Motor neuron (in vitro differentiated cells): Measurements from ENCODE around the gene TMEM200A. TPM values are rescaled to one million over a fixed set of nuclear protein-coding genes. Genes with fewer than 3 reads are reported as not detected.

ENCODE experiments used
- ATAC-seq, 8 experiments: fragments of 200-7000 bp; cut with Tn5 transposase; replicated peaks in 6 of 8; 2 replicates each; pipeline ENCODE4 v1.8.0; 2021; ENCODE audit warnings: mild to moderate bottlenecking in 8 of 8, moderate library complexity in 8 of 8
- H3K27ac ChIP-seq, 2 donors: fragments of 250-450 bp; sonication (Bioruptor Pico); 2 replicates each; pipeline ENCODE4 v1.9.0; 2021; ENCODE audit warnings: antibody characterized with exemption in 2 of 2, mild to moderate bottlenecking in 2 of 2, moderate library complexity in 1 of 2
- H3K4me1 ChIP-seq, 2 donors: fragments of 250-450 bp; sonication (Bioruptor Pico); replicated peaks in 1 of 2; 2 replicates each; pipeline ENCODE4 v1.6.1; 2021; ENCODE audit warnings: antibody characterized with exemption in 2 of 2, mild to moderate bottlenecking in 2 of 2, moderate library complexity in 1 of 2
- H3K4me3 ChIP-seq, 5 donors: fragments of 250-450 bp; sonication (Bioruptor Pico); 2 replicates each; pipeline ENCODE4 v1.9.0; 2021; ENCODE audit warnings: antibody characterized with exemption in 5 of 5, mild to moderate bottlenecking in 5 of 5, moderate library complexity in 4 of 5
- WGBS, 10 experiments: fragments of 450-650 bp; shearing (Covaris generic); methylation state at CpG; one replicate each; pipeline ENCODE4 v1.0.0; 2022; 5-methylcytosine and 5-hydroxymethylcytosine counted together
- in situ Hi-C, 9 experiments: fragments of 400-800 bp; cut with MboI; loops; one replicate each; pipeline ENCODE4 v1.15.0; 2021; ENCODE audit warnings: low sequenced_read_pairs in 9 of 9, low pct_unique_long_range_greater_than_20kb in 2 of 9; ENCODE audit not compliant: unreplicated experiment in 9 of 9
- total RNA-seq, 8 experiments: library from RNA; unstranded; fragments of 300-600 nt; gene quantifications; 2 replicates each; pipeline versions ENCODE4 v1.2.3 to v1.2.4, GENCODE V29; 2022

TMEM200A gene
- total RNA-seq, 8 experiments from 2014 or later = 0.59 to 31.7 (median 8.7) TPM; not detected in 1

DNA sequence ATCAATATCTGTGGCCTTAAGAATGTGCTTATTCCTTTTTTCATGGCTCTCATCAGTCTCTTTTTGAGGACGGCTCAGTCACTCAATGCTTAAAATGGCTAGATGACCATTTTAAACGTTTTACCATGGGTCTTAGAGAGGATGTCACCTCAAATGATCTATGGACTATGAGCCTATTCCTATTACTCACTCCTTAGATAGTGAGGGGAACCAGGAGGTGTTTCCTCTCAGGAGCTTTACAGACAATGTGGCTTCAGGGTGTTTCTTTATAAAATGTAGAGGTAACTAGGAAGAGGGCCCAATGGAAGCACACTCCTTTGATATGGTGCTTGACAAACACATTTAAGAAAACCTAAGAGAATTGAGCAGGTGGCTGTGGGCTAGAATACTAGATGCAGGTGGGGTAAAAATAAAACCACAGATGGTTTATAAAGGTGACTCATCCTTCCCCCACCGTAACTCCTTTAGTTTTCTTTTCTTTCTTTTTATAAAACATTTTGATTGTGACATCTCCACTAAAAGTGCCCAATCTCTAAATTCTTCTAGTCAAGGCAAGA lies 1.5 kb upstream of the TMEM200A start:
- in situ Hi-C loops = loop anchor here in 4 of 9 experiments (25.0 kb wide), 3 partner anchors 323 to 473 kb away; partner anchors contain the start of gene SMLR1 (in 1 of the 4)
- peak overlapping the region in 2 of 5 donors; percentile 1 to 88 for H3K4me3 ChIP-seq
- 14 to 85% (median 50%) methylated on average over 2 to 3 of the region's 3 CpGs; no CpG with 5 or more reads in 1 of the 10 experiments for WGBS, 10 experiments
- H3K27ac ChIP-seq = no peak overlapping the region
- peaks cover 0 to 6% of the 10 kb centered on the region in 2 donors for H3K4me1 ChIP-seq
- ATAC-seq = no peak

DNA sequence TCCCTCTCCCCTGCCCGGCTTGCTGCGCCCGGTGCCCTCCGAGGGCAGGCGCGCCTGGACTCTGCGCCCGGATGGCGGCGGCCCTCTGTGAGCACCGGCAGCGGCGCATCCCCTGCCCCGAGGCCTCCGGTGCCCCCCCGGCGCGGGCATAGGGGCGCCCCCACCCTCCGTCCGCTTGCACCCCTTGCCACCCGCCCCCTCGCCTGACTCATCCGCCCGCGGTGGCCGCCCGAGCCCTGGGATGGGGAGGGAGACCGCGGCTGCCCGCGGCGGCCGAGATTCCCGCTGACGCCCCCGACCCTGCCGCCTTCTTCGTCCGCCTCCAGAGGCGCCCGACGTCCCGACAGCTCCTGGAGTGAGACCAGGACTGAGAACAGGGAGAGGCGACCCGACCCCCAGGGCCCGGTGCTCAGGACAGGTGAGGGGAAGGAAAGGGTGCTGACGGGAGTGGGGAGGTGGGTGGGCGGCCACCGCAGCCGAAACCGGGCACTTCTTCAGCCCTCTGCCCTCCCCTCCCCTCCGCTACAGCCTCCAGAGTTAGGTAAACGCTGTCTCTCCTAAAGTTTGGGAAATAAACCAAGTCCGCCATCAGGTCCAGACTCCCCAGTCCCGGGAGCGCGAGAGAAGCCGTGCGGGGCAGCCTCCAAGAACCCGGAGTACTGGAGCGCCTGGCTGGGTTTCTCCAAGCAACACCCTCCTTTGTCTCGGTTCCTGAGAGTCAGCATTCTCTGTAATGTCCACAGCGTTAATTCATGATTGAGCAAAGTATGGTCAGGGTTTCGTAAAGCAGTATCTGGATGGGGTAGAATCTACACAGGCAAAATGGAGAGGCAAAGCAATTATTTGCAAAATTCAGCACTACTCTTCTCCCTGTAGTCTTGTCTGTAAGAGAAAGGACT lies 539 bp downstream of the TMEM200A start:
- in situ Hi-C loops = loop anchor here in 4 of 9 experiments (25.0 kb wide), 3 partner anchors 321 to 471 kb away; partner anchors contain the start of gene SMLR1 (in 1 of the 4)
- Histone ChIP-seq H3K27ac (peak overlapping the region; percentile 12 to 44), H3K4me1 (peaks cover 0 to 6% of the 10 kb centered on the region in 2 donors), H3K4me3 (peak overlapping the region; percentile 68 to 92 (median 89))
- ATAC-seq = peak; percentile 52 to 83 (median 77)
- WGBS, 10 experiments = 0 to 40% (median 5%) methylated on average over 1 to 6 of the region's 65 CpGs; no CpG with 5 or more reads in 3 of the 10 experiments

DNA sequence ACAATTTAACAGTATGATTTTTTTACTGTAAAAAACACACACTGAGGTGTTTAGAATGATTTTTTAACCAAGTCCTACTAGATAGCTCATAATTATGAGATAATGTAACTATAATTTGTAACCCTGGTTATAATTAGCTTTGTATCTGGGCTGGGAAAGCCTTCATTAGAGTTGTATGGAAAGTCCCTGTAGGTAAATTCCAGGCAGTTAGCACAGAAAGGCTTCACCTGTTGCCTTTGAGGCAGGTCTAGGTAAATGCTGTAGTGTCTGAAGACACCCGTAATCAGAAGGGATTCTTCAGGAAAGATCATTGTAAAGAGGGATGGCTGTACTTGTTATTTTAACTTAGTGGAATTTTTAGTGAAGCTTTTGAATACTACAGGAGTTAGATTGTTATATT lies 1.9 kb downstream of the TMEM200A start:
- ATAC-seq = no peak
- in situ Hi-C loops = loop anchor here in 4 of 9 experiments (25.0 kb wide), 3 partner anchors 320 to 470 kb away; partner anchors contain the start of gene SMLR1 (in 1 of the 4)
- Histone ChIP-seq H3K4me3 (peak overlapping the region in 2 of 5 donors; percentile 88 to 91), H3K4me1 (peaks cover 0 to 6% of the 10 kb centered on the region in 2 donors), H3K27ac (no peak overlapping the region)
- WGBS, 10 experiments = 71 to 100% (median 100%) methylated on average over 1 of the region's 1 CpG; no CpG with 5 or more reads in 5 of the 10 experiments

DNA sequence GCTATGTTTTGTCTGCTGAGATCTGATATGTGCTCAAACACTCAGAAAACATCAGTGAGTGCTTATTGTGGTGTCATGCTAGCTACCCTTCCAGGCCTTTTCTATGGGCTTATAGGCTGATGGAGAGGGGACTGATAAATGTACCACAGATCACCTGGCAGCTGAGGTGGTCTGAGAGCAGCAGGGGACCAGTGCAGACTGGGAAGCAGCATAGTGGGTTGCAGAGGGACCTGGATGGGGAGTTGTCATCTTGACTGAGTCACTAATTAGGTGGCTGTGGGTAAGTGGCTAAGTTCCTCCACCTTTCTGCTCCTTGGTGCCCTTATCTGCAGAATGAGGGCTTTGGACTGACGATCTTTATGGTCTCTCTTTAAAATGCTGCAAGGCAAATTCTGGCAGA lies 2.8 kb downstream of the TMEM200A start:
- in situ Hi-C loops = loop anchor here in 4 of 9 experiments (25.0 kb wide), 3 partner anchors 319 to 469 kb away; partner anchors contain the start of gene SMLR1 (in 1 of the 4)
- WGBS, 10 experiments = 67 to 100% (median 89%) methylated on average over 1 of the region's 1 CpG; no CpG with 5 or more reads in 5 of the 10 experiments
- no peak for ATAC-seq

DNA sequence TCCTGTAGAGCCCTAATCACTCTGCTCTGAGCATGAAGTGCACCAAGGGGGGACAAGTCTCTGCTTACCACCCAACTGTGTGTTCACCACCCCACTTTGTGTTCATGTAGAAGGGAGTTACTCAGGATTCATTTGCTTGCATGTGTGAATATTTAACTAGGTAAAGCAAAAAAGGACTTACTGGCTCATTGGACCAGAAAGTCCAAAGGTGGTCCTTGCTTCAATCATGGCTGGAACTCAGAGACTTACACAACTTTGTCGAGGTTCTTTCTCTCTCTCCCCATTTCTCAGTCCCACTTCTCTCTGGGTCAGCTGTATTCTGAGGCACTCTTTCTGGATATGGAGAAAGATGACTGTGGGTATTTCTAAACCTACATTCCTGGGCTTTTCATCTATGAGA lies 4.0 kb downstream of the TMEM200A start:
- no peak overlapping the region for H3K4me3 ChIP-seq
- WGBS, 10 experiments = 40 to 100% methylated on average over 1 of the region's 1 CpG; no CpG with 5 or more reads in 8 of the 10 experiments
- no peak for ATAC-seq
- no peak overlapping the region for H3K27ac ChIP-seq
- in situ Hi-C loops = loop anchor here in 4 of 9 experiments (25.0 kb wide), 3 partner anchors 317 to 467 kb away; partner anchors contain the start of gene SMLR1 (in 1 of the 4)
- H3K4me1 ChIP-seq = peaks cover 0 to 6% of the 10 kb centered on the region in 2 donors

More for the DNA sequence above, 2.8 kb downstream of the TMEM200A start:
- H3K27ac ChIP-seq = no peak overlapping the region
- peaks cover 0 to 6% of the 10 kb centered on the region in 2 donors for H3K4me1 ChIP-seq
- peak overlapping the region in 1 of 5 donors; percentile 1 for H3K4me3 ChIP-seq

DNA sequence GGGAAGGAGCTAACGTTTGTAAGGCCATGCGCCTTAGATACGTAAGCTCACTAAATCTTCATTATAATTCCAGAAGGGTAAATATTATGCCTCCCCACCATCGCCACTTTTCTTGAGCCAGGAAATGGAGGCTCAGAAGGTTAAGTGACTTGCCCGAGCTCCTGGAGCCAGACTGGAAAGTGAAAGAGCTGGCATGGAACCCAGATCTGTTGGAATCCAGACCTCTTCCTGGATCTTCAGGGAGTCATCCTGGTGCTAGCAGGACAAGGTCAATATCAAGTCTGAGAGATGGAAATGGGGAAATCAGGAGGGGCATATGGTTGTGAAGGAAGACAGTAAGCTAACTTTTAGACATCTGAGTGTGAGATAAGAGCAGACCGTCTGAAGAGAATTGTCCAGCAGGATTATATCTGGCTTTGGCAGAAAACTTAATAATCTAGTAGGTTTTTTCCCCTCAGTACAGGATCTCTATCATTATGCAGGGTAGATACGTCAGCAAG lies 6.2 kb downstream of the TMEM200A start:
- peaks cover 0 to 6% of the 10 kb centered on the region in 2 donors for H3K4me1 ChIP-seq
- in situ Hi-C loops = loop anchor here in 4 of 9 experiments (25.0 kb wide), 3 partner anchors 315 to 465 kb away; partner anchors contain the start of gene SMLR1 (in 1 of the 4)
- no peak for ATAC-seq
- no peak overlapping the region for H3K4me3 ChIP-seq
- WGBS, 10 experiments = 38 to 100% (median 80%) methylated on average over 1 to 7 of the region's 7 CpGs; no CpG with 5 or more reads in 2 of the 10 experiments
- H3K27ac ChIP-seq = no peak overlapping the region

DNA sequence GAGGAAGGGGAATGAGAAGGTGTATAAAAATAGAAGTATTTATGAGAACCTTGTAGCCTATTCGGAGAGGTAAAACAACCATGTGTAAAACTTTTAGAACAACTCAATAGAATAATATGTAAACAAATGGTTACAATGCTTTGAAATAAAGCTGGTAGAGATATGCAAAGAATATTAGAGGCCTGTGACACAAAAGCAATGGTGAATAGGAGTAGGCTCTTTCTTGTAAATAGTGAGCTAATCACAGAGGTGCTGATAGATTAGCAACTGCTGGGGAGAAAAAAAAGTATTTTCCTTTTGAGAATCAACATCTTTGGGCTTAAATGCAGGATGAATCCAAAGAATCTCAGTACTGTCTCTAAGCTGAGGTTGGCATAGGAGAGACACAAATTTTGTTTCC lies 7.0 kb downstream of the TMEM200A start:
- no peak for ATAC-seq
- in situ Hi-C loops = loop anchor here in 4 of 9 experiments (25.0 kb wide), 3 partner anchors 315 to 465 kb away; partner anchors contain the start of gene SMLR1 (in 1 of the 4)
- Histone ChIP-seq H3K4me1 (peaks cover 0 to 4% of the 10 kb centered on the region in 2 donors), H3K27ac (no peak overlapping the region), H3K4me3 (no peak overlapping the region)
- 33 to 100% (median 85%) methylated on average over 1 of the region's 1 CpG; no CpG with 5 or more reads in 4 of the 10 experiments for WGBS, 10 experiments

DNA sequence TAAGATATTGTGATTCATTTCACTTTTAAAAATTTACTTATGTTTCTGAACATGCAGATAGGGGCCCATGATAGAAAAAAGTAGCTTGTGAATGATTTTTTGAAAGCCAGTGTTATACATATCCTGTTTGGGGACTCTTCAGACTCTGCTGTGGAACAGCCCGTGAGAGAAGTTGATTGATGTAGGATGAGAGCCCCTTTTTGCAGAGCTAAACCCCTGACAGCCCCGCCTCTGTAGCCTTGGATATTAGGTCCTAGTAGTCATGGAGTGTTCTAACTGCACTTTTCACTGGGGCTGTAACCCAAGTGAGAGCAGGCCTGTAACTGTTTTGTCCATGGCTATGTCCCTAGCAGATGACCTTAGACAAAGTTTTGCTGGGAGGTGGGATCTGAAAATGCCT lies 8.2 kb downstream of the TMEM200A start:
- in situ Hi-C loops = loop anchor here in 4 of 9 experiments (25.0 kb wide), 3 partner anchors 313 to 463 kb away; partner anchors contain the start of gene SMLR1 (in 1 of the 4)
- Histone ChIP-seq H3K4me3 (no peak overlapping the region), H3K4me1 (no peaks in the 10 kb centered on the region), H3K27ac (no peak overlapping the region)
- 20 to 100% (median 51%) methylated on average over 1 to 2 of the region's 2 CpGs; no CpG with 5 or more reads in 2 of the 10 experiments for WGBS, 10 experiments
- ATAC-seq = no peak

DNA sequence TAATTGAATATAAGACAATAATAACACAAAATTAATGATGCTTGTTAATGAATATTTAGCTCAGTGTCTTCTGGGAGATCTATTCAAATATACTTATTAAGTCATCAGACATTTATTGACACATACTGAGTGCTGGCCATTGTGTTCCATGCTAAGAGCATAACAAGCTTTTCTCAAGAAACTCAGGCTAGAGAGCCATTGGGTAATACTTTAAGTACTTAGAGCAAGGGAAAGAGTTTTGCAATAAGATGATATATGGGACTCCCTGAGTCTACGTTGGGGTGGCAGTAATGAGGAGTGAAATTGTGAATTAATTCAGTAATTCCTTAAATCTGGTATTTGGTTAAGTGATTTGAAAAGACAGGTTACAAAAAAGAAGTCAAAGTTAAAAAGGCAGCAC lies 11.1 kb downstream of the TMEM200A start:
- H3K4me1 ChIP-seq = no peaks in the 10 kb centered on the region
- no peak overlapping the region for H3K27ac ChIP-seq
- ATAC-seq = no peak
- no peak overlapping the region for H3K4me3 ChIP-seq
- WGBS, 10 experiments = 100% methylated on average over 1 of the region's 1 CpG; no CpG with 5 or more reads in 5 of the 10 experiments
- in situ Hi-C loops = no loop called here

DNA sequence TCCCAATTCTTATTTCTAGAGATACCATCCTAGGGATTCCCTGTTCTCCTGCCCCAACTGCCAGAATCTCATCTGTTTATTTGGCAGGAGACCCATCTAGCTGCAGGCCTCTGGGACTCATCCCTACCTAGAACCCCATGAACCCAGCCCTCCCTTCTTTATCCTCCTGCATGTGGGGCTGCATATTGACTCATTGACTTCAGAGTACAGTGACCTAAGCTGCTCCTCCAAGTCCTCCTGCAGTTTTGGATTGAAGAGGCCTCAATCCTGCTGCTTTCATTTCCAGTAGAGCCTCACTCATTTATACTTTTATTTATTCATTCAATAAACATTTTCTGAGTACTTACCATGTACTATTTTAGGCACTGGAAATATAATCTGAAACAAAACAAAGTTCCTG lies 11.6 kb downstream of the TMEM200A start:
- H3K27ac ChIP-seq = no peak overlapping the region
- no peaks in the 10 kb centered on the region for H3K4me1 ChIP-seq
- ATAC-seq = peak in 2 of 8 experiments; percentile 24 to 42
- no peak overlapping the region for H3K4me3 ChIP-seq
- in situ Hi-C loops = no loop called here

DNA sequence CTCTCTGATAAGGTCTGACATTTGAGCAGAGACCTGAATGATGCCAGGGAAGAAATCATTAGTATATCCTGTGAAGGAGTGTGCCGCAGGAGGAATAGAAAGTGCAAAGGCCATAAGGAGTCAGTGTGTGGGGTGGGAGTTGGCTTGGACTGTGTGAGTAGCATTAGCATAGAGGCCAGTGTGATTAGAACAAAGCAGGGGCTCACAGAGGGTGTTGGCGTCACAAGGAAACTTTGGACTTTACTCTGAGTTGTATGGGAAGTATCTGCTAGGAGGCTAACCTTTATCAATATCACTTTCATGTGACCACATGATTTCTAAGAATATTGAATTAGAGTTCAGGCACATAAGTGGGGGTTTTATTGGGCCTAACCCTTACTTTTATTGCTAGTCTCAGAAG lies 12.1 kb downstream of the TMEM200A start:
- Histone ChIP-seq H3K4me3 (no peak overlapping the region), H3K4me1 (no peaks in the 10 kb centered on the region), H3K27ac (no peak overlapping the region)
- in situ Hi-C loops = no loop called here
- WGBS, 10 experiments = 40 to 100% (median 82%) methylated on average over 1 to 2 of the region's 2 CpGs; no CpG with 5 or more reads in 2 of the 10 experiments
- ATAC-seq = peak in 2 of 8 experiments; percentile 63 to 82

DNA sequence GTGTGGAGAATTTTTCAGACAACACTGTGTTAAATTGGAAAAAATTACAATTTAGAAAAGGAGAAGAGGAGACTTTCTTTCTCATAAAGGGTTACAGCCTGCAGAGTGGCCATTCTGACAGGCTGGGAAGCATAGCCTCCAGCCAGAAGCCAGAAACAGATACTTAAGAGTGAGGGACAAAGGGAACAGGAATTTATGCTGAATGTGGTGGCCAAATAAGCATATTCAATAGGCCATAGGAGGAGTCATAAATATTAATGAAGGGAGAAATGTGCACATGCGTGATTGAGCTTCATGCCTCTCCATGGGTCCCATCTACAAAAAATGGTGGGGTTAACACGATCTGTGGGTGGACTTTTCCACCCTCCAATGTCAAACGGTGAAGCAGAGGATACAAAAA lies 13.4 kb downstream of the TMEM200A start:
- in situ Hi-C loops = no loop called here
- no peaks in the 10 kb centered on the region for H3K4me1 ChIP-seq
- 0 to 100% (median 84%) methylated on average over 1 to 3 of the region's 3 CpGs; no CpG with 5 or more reads in 1 of the 10 experiments for WGBS, 10 experiments
- peak in 3 of 8 experiments; percentile 82 to 93 (median 84) for ATAC-seq
- no peak overlapping the region for H3K27ac ChIP-seq
- no peak overlapping the region for H3K4me3 ChIP-seq
